HUES6 (cell line): ENCODE results near the gene DGKE.
A peak's percentile ranks its signal among the peaks of the same experiment; 100 is the strongest.

Source experiments
- H3K27ac ChIP-seq: 2 replicates; pipeline ENCODE4 v1.7.0; 2013; ENCODE audit warnings: low read depth, mild to moderate bottlenecking, low read length, inconsistent platforms
- H3K27me3 ChIP-seq: 2 replicates; pipeline ENCODE4 v1.6.1; 2013; ENCODE audit warnings: low read length; ENCODE audit not compliant: control insufficient read depth, insufficient read depth
- H3K36me3 ChIP-seq: 2 replicates; pipeline ENCODE4 v1.6.1; 2013; ENCODE audit warnings: low read length; ENCODE audit not compliant: control insufficient read depth, insufficient read depth
- H3K4me1 ChIP-seq: 2 replicates; pipeline ENCODE4 v1.6.1; 2013; ENCODE audit warnings: low read length; ENCODE audit not compliant: control insufficient read depth, insufficient read depth
- H3K4me3 ChIP-seq: 2 replicates; pipeline ENCODE4 v1.5.1; 2013; ENCODE audit warnings: low read depth, low read length
- H3K9ac ChIP-seq: one replicate; pipeline ENCODE4 v1.6.1; 2013; ENCODE audit warnings: mild to moderate bottlenecking, low read length
- H3K9me3 ChIP-seq: 2 replicates; pipeline ENCODE4 v1.6.1; 2013; ENCODE audit warnings: low read depth, low read length; ENCODE audit not compliant: control insufficient read depth, insufficient read depth

Gene DGKE

DNA sequence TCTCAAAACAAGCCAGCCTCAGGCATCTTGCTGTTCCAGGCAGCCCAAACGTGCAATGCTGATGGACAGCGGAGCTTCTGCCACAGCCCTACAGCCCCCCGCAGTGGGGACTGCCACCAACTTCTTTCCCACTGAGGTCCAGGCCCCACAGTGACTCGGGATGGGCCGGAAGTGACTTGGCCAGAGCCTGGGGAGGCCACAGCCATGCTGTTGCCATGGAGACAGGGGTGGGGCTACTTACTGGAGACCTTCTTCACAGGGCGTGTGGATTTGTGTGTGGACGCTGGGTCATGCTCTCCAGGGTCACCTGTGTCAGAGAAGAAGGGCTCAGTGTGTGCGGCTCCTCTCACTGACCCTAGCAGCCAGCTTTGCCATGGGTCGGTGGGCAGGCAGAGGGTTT is 64.9 kb downstream of the DGKE start:
- H3K9ac ChIP-seq, result no peak overlapping the region
- H3K27ac ChIP-seq, result no peak overlapping the region
- H3K9me3 ChIP-seq, result 0 out of 2 replicates have a peak, but pooled peaks cover 2% of the 10 kb centered on the region
- H3K36me3 ChIP-seq, result peaks cover 74% of the 10 kb centered on the region
- peaks cover 5% of the 10 kb centered on the region; the same call in 1 of the 2 replicates for H3K4me1 ChIP-seq
- no peaks in the 10 kb centered on the region for H3K27me3 ChIP-seq
- no peak overlapping the region for H3K4me3 ChIP-seq

DNA sequence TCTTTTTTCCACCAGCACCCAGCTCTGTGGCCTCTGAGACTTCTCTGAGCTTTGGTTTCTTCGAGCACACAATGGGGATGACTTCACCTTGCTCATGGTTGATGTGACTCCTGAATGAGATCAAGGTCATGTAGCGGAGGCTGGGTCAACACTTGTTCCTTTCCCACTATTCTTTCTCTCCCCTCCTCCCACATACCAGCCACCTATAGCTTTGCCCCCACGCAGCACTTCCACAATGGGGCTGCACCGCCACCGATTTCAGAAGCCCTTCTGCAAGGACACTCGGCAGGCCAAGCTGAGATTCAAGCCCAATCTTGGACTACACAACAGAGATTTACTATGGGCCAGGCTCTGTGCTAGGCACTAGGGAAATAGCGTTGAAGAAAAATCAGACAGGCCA is 65.5 kb downstream of the DGKE start:
- H3K36me3 ChIP-seq, result peaks cover 79% of the 10 kb centered on the region
- H3K9me3 ChIP-seq, result 0 out of 2 replicates have a peak, but pooled peaks cover 2% of the 10 kb centered on the region
- no peaks in the 10 kb centered on the region for H3K27me3 ChIP-seq
- H3K9ac ChIP-seq, result no peak overlapping the region
- no peak overlapping the region for H3K4me3 ChIP-seq
- H3K27ac ChIP-seq, result no peak overlapping the region
- peaks cover 5% of the 10 kb centered on the region; the same call in 1 of the 2 replicates for H3K4me1 ChIP-seq

DNA sequence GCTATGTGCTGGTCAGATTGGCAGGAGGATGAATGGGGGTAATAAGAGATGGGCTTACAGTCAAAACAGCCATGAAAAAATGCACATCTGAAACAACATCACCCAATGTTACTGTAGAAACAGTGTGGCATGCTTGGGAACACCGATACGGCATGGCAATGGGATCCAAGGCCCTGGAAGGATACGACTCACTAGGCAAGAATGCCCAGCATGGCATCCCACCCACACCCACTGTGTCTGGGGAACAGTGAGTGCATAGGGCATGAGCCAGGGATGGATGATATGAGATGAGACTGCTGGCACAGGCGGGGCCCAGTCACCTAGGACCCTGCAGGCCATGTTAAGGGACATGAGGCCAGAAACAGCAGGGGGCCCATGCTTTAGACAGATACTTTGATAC is 68.4 kb downstream of the DGKE start:
- H3K27ac ChIP-seq, result no peak overlapping the region
- 0 out of 2 replicates have a peak, but pooled peaks cover 2% of the 10 kb centered on the region for H3K9me3 ChIP-seq
- H3K4me1 ChIP-seq, result no peaks in the 10 kb centered on the region
- no peak overlapping the region for H3K9ac ChIP-seq
- H3K27me3 ChIP-seq, result no peaks in the 10 kb centered on the region
- H3K36me3 ChIP-seq, result peaks cover 82% of the 10 kb centered on the region
- no peak overlapping the region for H3K4me3 ChIP-seq

DNA sequence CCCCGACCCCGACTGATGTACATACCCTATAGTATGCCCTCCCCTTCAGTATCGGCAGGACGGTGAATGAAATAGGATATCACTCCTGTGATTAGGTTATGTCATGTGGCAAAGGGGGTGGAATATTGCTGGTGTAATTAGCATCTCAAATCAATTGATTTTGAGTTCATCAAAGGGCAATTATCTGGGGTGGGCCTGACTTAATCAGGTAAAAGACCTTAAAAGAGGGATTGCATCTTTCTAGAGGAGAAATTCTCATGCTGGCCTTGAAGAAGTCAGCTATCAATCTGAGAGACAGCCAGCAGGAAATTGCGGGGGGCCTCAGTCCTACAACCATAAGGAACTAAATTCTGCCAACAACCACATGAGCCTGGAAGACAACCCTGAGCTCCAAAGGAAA is 69.6 kb downstream of the DGKE start:
- no peak overlapping the region for H3K4me3 ChIP-seq
- H3K9ac ChIP-seq, result no peak overlapping the region
- H3K36me3 ChIP-seq, result peaks cover 83% of the 10 kb centered on the region
- 0 out of 2 replicates have a peak, but pooled peaks cover 2% of the 10 kb centered on the region for H3K9me3 ChIP-seq
- no peaks in the 10 kb centered on the region for H3K27me3 ChIP-seq
- H3K4me1 ChIP-seq, result no peaks in the 10 kb centered on the region
- H3K27ac ChIP-seq, result no peak overlapping the region

DNA sequence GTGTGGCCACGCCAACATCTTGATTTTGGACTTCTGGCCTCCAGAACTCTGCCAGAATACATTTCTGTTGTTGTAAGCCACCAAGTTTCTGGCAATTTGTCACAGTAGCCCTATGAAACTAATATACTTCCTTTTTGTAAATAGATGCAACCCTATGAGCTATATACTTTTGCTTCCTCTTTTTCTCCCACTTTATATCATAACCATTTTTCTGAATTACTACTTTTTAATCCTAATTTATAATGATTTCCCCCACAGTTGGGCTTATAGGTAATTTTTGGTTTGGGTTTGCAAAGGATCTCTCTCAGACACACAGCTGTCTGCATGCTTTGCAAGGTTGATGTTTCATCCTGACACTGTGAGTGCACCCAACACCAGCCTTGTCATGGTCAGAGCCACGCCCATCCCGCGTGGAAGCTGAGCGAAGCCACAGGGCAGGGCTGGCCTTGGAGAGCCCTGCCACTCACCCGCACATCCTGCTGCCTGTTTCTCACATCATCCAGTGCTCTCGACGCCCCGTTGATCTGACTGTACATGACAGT is 74.1 kb downstream of the DGKE start:
- Histone ChIP-seq H3K4me1 (peaks cover 8% of the 10 kb centered on the region), H3K9ac (no peak overlapping the region), H3K9me3 (0 out of 2 replicates have a peak, but pooled peaks cover 2% of the 10 kb centered on the region), H3K36me3 (peaks cover 51% of the 10 kb centered on the region), H3K4me3 (no peak overlapping the region), H3K27ac (no peak overlapping the region), H3K27me3 (peaks cover 12% of the 10 kb centered on the region)

DNA sequence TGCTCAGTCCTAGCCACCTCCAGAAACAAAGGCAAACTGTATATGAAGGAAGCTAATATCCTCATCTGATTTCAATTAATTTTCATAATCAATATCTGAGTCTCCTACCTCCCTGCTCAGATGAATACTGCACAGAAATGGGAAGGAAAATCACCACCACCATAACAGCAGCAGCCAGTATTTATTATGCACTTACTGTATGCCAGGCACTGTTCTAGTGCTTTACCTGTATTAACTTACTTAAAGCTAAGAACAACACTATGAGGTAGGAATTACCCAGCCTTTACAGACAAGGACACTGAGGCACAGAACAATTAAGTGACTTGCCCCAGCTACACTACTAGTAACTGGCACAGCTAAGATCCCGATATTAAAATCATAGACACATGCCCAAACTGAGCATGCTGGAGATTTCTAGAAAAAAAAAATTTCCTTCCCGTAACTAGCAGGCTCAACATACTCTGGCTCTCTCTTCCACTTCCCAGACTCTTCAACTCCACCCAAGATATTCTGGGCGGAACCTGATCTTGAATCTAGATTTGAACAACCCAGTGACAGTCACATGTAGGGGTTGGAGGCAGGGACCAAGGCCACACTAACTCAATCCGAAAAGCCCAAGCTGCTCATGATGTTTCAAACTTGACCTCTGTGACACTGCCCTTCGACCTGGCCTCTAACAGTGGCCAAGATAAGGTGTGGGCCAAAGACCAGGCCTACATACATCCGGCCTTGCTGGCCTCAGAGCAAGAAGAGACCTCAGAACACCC is 76.0 kb downstream of the DGKE start:
- Histone ChIP-seq H3K9me3 (no peaks in the 10 kb centered on the region), H3K4me1 (peaks cover 16% of the 10 kb centered on the region), H3K9ac (no peak overlapping the region), H3K27ac (no peak overlapping the region), H3K27me3 (peaks cover 27% of the 10 kb centered on the region), H3K36me3 (peaks cover 34% of the 10 kb centered on the region), H3K4me3 (no peak overlapping the region)

DNA sequence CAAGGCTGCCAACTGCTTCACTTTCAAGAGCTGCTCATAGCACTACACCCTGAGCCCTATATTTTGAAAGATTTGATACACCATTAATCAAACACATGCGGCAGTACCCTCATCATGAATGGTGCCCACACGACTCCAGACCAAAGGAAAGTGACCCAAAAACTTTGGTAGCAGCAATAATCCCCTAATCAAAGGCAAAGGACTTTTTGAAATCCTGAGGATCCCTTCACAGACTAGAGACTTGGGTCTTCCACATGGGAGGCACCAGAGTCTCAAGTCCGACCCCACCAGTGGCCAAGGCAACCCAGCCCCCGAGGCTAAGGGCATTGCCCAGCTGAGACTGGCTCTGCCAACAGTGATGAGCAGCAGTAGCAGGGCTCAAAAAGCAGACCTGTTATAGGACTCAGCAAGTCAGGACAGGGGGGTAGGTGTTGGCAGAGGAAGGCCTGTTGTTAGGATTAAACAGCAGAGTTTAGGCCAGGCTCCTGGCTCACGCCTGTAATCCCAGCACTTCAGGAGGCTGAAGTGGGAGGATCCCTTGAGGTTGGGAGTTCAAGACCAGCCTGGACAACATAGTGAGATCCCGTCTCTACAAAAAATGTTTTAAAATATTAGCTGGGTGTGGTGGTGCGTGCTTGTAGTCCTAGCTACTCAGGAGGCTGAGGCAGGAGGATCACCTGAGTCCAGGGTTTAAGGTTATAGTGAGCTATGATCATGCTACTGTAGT is 76.7 kb downstream of the DGKE start:
- H3K9ac ChIP-seq, result no peak overlapping the region
- no peak overlapping the region for H3K27ac ChIP-seq
- H3K27me3 ChIP-seq, result peaks cover 34% of the 10 kb centered on the region
- no peak overlapping the region for H3K4me3 ChIP-seq
- H3K9me3 ChIP-seq, result no peaks in the 10 kb centered on the region
- H3K4me1 ChIP-seq, result peaks cover 19% of the 10 kb centered on the region
- peaks cover 32% of the 10 kb centered on the region for H3K36me3 ChIP-seq

DNA sequence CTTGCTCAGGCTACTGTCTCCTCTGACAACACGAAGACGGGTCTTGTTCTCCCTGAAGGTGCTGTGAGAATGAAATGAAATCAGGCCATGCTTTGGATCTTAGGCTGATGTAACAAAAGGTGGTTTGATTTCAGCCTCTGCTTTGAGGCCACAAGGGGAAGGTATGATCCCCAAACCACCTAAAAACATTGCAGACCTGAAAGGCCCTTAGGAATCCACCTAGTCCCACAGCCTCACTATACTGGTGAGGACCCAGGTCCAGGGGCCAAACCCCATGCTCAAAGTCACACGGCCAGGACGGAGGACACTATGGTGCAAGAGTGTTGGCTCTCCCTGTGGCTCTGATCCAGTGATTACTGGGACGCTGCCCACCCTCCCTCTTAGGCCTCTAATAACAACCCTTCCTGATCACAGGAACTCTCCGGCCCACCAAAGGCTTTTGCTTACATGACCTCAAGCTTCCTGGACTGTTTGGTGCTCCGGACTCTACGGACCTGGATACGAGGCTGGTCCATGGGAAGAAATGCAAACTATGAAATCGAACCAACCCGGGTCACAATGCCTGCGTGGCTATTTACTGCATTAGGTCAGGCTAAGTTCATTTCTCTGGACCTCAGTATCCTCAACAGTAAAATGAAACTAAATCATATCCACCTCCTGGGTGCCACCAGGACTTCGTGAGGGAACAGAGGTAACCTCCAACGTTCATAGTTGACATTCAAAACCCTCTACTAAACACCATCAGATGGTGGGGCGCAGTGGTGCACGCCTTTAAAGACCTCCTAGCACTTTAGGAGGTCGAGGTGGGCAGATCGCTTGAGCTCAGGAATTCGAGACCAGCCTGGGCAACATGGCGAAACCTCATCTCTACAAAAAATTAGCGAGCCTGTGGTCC is 78.4 kb downstream of the DGKE start:
- H3K4me1 ChIP-seq, result peaks cover 19% of the 10 kb centered on the region
- no peak overlapping the region for H3K27ac ChIP-seq
- peaks cover 17% of the 10 kb centered on the region for H3K36me3 ChIP-seq
- peak overlapping the region; percentile 78 for H3K4me3 ChIP-seq
- H3K27me3 ChIP-seq, result peaks cover 38% of the 10 kb centered on the region
- H3K9ac ChIP-seq, result no peak overlapping the region
- H3K9me3 ChIP-seq, result no peaks in the 10 kb centered on the region

DNA sequence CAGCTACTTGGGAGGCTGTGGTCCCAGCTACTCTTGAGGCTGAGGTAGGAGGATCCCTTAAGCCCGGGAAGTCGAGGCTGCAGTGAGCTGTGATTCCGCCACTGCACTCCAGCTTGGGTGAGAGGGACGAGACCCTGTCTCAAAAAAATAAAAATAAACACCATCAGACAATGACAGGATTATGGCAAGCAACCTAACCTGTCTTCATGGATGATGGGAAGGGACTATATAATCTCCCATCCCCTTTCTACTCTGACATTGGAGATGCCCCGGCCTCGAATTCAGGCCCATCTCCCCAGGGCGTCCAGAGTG is 79.0 kb downstream of the DGKE start:
- H3K27me3 ChIP-seq, result peaks cover 38% of the 10 kb centered on the region
- H3K36me3 ChIP-seq, result peaks cover 11% of the 10 kb centered on the region; the same call in 1 of the 2 replicates
- no peaks in the 10 kb centered on the region for H3K9me3 ChIP-seq
- no peak overlapping the region for H3K27ac ChIP-seq
- H3K9ac ChIP-seq, result peak overlapping the region; percentile 37
- peak overlapping the region; percentile 78 for H3K4me3 ChIP-seq
- peaks cover 19% of the 10 kb centered on the region for H3K4me1 ChIP-seq

DNA sequence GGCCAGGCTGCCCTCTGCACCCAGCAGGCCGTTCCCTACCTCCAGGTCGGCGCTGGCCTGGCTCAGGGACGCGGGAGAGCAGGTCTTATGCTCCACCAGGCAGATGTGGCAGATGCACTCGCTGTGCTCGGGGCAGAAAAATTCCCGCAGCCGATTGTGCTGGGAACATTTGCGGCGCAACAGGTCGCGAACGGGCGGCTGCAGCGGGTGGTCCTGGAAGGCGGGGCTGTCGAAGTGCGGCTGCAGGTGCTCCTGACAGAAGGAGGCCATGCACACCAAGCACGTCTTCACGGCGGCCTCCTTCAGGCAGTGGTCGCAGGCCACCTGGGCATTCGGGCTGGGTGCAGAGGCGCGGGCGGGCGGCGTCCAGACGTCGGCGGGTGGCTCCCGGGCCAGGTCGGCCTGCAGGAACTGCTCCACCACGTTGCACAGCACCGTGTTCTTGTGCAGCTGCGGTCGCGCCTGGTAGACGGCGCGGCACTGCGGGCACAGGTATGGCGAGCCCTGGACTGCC is 79.5 kb downstream of the DGKE start:
- peak overlapping the region; percentile 37 for H3K9ac ChIP-seq
- H3K27me3 ChIP-seq, result peaks cover 38% of the 10 kb centered on the region
- H3K9me3 ChIP-seq, result no peaks in the 10 kb centered on the region
- H3K4me1 ChIP-seq, result peaks cover 19% of the 10 kb centered on the region
- peak overlapping the region; percentile 78 for H3K4me3 ChIP-seq
- no peak overlapping the region for H3K27ac ChIP-seq
- H3K36me3 ChIP-seq, result peaks cover 8% of the 10 kb centered on the region; the same call in 1 of the 2 replicates
